ENCODE results near the gene AHNAK2. TPM values are rescaled to one million over a fixed set of nuclear protein-coding genes. Genes with fewer than 3 reads are reported as not detected.
"Not testable (repeated sequence)": the region's sequence is repeated elsewhere in the genome, so short reads cannot be mapped to it uniquely, and the experiment has no call there.

Gene AHNAK2
- total RNA-seq, 1 donor from 2014 or later: 24.5 TPM

DNA sequence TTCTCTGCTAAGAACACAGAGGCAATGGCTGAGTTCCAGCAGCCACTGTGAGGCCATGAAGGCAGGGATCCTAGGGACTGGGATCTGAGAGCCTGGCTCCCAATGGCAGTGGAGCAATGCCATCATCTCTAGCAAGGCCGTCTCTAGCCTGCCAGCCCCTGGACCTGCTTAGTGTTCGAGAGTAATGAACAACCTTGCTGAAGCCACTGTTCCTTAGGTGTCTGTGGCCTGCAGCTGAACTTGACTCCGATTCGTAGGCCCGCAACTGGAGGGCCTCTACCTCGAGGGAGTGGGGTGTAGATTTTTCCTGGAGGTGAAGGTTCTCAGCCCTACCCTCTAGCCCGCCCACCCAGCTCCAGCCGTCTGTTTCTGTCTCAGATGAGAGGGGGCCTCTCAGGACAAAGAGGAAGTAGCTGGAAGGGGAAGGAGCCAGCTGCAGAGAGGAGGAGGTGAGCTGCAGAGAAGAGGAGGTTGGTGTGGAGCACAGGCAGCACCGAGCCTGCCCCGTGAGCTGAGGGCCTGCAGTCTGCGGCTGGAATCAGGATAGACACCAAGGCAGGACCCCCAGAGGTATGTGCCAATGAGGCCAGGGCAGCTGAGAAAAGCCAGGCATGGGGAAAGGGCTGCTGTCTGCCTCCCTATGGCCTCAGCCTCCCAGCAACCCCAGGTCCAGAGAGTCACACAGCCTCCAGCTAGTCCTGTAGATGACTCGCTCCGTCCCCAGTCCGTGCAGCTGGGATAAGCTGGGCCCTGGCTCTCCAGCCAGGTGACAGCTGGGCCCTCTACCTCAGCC lies 53.6 kb downstream of the AHNAK2 start, which contains the start of gene PLD4:
Gene PLD4 (plus strand): TSS at position 459 of the 793 bp plus-strand sequence. CDS start 2,262 bp downstream, outside the sequence.
- no peak for DNase-seq

DNA sequence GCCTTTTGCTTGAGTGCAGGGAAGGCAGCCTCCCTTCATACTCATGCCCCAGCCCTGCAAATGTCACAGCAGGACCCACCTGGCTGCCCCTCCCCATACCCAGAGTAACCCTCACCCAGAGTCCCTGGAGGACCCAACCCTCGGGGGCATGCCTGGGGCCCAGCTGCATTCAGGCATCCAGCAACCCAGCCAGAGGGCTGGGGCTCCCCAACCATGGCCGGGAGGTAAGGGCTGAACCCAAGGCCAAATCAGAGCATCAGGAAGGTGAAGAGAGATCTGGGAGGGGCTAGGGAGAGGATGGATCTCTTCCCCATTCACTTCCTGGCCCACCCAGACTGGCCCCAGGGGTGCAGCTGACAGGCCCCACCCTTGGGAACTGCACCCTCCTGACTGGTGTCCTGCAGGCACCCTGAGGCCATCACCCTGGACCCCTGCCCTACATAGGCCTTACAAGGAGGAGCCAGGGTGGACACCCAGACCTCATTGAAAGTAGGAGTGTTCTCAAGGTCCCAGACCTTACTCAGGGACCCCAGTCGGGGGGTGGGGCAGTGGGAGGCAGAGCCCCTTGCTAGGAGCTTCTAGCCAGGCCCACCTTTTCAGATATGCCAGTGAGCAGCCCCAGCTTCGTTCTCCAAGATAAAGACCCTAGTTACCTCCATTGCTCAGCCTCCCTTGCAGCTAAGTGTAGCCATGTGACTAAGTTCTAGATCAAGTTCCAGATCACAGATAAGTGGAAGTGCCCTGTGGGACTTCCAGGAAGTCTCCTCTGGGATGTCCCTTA lies 54.3 kb downstream of the AHNAK2 start:
- no peak for DNase-seq

DNA sequence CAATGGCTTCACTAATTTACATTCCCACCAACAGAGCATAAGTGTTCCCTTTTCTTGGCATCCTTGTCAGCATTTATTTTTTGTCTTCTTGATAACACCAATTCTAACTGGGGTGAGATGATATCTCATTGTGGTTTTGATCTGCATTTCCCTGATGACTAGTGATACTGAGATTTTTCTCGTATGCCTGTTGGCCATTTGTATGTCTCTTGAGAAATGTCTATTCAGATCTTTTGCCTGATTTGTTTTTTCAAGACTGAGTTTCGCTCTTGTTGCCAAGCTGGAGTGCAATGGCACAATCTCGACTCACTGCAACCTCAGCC lies 58.2 kb downstream of the AHNAK2 start:
- DNase-seq: no peak

DNA sequence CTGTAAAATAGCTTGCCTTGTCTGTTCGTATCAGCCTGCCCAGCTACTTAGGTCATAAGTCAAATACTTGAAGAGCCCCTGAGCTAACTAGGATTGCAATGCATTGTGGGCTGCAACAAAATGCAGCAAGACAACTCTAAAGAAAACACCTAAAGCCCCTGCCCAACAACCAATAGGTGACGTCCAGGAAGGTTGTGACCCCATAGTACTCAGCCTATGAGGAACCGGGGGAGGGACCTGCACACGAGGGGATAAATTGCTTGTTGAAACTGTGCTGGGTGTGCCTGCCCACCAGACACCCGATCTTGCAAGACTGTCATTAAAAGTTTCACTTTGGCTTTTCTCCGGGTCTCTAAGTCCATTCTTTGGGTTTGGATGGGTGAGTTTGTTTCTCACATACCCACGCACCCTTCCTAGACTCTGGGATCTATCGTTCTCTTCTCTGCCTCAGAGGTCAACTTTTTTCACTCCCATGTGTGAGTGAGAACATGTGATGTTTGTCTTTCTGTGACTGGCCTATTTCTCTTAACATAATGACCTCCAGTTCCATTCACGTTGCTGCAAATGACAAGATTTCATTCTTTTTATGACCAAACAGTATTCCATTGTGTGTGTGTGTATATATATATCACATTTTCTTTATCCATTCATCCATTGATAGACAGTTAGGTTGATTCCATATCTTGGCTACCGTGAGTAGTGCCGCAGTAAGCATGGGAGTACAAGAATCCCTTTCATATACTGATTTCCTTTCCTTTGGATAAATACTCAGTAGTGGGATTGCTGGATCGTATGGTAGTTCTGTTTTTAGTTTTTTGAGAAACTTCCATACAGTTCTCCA lies 58.8 kb downstream of the AHNAK2 start:
- DNase-seq: not testable (repeated sequence)

DNA sequence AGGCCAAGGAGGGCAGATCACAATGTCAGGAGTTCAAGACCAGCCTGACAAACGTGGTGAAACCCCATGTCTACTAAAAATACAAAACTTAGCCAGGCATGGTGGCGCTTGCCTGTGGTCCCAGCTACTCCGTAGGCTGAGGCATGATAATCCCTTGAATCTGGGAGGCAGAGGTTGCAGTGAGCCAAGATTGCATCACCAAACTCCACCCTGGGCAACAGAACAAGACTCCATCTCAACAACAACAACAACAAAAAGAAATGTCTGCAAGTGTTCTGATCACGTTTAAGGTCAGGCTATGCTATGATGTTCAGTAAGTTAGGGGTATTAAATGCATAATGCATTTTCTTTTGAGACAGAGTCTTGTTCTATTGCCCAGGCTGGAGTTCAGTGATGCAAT lies 60.2 kb downstream of the AHNAK2 start:
- no peak for DNase-seq

DNA sequence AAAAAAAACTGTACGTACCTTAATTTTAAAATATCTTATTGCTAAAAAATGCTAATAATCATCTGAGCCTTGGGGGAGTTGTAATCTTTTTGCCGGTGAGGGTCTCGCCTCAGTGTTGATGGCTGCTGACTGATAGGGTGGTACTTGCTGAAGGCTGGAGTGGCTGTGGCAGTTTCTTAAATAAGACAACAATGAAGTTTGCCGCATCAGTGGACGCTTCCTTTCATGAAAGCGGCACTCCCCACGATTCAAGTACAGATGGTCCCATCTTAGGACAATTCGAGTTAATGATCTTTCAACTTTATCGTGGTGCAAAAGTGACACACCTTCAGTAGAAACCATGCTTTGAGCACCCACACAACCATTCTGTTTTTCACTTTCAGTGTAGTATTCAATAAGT lies 61.1 kb downstream of the AHNAK2 start:
- no peak for DNase-seq

DNA sequence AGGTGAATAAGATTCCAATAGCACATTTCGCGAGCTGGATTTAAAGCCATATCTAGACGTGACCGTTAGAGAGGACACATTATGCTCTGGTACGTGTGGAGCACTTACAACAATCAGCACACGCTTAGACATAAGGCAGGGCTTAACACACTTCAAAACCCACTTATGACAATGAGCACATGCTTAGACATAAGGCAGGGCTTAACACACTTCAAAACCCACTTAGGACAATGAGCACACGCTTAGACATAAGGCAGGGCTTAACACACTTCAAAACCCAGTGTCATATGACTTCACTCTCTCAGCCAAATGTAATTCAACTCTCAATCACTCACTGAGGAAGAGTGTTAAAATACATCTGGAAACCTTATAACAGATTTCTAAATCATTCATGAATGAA lies 64.7 kb downstream of the AHNAK2 start:
- DNase-seq: no peak

DNA sequence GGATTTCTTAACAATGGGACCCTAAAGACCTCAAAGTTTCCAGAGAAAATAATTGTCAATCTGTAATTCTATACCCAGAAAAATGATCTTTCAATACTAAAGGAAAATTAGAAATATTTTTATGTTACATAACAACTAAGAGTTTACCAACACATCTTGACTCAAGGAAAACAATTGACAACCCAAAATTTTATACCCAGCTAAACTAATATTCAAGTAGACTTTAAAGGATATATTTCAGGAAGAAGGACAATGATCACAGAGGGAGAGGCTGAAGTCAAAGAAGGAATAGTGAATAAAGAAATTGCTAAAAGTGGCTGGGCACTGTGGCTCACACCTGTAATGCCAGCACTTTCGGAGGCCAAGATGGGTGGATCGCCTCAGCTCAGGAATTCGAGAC lies 66.1 kb downstream of the AHNAK2 start:
- DNase-seq: no peak

DNA sequence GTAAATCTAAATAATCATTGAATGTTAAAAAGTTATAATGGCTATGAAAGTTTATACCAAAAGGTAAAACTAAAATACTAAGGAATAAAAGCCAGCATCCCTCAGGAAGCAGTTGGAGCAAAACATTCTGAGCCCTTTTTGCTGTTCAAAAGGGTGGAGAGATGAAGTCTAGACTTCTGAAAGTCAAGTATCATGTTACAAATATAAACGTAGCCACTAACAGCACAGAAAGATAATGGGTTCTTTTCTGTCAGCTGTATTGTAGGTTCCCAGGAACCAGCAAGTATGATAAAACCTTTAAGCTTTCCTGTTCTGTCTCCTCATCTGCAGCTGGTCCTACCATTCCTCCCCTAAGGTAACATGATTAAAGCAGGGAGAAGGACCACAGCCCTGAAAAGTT lies 69.9 kb downstream of the AHNAK2 start:
- DNase-seq: no peak

DNA sequence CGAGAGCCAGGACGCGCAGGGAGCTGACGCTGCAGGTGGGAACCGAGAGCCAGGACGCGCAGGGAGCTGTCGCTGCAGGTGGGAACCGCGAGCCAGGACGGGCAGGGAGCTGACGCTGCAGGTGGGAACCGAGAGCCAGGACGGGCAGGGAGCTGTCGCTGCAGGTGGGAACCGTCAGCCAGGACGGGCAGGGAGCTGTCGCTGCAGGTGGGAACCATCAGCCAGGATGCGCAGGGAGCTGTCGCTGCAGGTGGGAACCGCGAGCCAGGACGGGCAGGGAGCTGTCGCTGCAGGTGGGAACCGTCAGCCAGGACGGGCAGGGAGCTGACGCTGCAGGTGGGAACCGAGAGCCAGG lies 72.6 kb downstream of the AHNAK2 start:
- not testable (repeated sequence) for DNase-seq

DNA sequence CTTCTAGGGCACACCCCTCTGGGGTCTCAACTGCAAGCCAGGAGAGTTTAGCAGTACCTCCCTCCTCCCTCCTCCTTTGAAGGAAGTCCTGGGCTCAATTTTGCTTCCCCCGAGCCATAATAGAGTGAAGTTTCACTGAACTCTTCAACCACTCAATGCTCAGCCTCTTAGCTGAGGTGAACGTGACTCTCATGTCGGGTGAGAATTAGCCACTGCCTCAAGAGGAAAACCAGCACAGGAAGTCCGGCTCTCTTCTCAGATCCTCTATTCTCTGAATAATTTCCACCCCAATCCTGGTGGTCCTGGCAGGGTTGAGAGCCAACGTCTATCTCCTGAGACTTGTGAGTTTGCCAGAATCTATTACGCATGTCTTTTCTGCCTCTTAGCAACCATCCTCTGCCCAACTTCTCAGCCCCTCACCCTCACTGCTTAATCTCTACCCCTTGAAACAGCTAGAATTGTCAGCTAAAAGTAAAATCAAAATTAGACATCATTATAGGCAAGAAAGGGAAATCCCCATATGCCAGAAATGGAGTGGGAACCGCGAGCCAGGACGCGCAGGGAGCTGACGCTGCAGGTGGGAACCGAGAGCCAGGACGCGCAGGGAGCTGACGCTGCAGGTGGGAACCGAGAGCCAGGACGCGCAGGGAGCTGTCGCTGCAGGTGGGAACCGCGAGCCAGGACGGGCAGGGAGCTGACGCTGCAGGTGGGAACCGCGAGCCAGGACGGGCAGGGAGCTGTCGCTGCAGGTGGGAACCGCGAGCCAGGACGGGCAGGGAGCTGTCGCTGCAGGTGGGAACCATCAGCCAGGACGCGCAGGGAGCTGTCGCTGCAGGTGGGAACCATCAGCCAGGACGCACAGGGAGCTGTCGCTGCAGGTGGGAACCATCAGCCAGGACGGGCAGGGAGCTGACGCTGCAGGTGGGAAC lies 73.3 kb downstream of the AHNAK2 start:
- DNase-seq: not testable (repeated sequence)

DNA sequence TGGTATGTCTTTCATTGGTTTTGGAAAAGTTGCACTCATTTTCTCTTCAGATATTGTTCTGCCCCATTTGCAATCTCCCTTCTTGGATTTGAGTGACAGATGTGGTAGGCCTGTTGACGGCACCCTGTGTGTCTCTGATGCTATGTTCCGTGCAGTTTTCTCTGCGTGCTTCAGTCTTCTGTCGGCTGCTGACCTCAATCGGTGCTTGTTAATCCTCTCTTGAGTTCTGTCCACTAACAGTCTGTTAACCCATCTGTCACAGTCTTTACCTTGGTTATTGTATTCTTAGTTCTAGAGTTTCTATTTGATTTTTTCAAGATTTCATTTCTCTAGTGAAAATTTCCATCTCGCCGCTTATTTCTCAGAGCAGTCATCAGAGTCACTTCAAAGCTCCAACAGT lies 74.2 kb downstream of the AHNAK2 start:
- no peak for DNase-seq

DNA sequence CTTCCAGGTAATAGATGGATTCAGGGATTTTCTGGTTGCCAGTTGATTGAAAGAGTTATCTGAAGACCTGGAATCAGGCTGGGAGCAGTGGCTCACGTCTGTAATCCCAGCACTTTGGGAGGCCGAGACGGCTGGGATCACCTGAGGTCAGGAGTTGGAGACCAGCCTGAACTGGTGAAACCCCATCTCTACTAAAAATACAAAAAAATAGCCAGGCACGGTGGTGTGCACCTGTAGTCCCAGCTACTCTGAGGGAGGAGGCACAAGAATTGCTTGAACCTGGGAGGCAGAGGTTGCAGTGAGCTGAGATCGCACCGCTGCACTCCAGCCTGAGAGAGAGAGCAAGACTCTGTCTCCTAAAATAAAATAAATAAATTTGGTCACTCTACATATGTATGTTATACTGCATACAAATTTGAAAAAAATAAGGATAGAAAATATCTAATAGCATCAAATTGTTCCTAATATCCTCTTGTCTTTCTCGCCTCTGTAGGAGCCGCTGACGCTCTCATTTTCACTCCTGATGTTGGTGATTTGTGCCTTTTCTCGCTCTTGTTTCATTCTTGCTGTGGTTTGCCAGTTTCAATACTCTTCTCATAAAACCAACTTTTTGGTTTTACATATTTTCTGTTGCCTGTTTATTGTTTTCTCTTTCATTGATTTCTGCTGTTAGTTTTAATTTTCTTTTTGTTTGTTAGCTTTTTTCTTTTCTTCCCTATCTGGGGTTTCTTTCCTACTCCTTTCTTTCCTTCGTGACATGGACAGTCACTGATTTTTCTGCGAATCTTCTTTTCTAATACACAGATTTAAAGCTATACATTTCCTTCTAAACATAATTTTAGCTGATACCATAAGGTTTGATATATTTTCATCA lies 77.3 kb downstream of the AHNAK2 start:
- no peak for DNase-seq

DNA sequence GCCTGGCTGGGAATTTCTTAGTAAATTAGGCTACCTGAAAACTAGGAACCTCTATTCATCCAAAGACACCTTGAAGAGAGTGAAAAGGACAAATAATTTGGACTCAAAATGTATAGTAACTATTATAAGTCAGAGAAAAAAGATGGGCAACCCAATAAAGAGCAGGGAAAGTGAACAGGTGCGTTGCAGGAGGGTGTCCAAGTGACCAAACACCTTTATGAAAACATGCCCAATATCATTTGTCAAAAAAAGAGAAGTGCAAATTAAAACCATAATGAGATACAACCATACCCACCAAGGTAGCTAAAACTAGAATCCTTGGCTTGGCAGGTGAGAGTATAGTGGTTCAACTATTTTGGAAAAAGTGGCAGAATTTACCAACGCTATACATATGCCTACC lies 78.4 kb downstream of the AHNAK2 start:
- no peak for DNase-seq

DNA sequence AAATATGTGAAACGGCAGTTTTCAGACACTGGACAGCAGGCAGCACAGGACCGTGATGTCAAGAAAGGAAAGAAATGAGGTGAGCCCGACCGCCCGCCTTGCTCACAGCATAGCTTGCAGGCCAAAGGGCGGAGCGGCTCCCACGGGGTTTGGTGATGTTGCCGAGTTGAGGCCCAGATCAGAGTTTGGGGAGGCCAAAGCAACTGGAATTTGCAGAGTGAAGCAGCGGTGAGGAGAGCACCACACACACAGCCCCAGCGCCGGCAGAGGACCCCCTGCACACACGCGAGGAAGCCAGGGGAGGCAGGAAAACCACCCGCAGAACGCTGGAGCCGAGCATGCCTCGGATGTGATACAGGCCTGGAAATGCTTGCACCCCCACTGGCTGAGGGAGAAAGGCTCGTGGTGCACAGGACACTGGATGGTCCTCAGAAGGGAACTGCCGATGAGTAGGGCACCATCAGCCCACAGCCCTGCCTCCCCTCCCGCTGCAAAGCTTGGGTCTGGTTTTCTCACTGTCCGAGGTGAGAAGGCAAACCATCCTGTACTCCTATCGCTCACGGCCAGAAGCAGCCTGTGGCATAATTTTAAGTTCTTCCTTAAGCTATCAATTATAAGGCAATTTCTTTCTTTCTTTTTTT lies 79.2 kb downstream of the AHNAK2 start:
- no peak for DNase-seq

DNA sequence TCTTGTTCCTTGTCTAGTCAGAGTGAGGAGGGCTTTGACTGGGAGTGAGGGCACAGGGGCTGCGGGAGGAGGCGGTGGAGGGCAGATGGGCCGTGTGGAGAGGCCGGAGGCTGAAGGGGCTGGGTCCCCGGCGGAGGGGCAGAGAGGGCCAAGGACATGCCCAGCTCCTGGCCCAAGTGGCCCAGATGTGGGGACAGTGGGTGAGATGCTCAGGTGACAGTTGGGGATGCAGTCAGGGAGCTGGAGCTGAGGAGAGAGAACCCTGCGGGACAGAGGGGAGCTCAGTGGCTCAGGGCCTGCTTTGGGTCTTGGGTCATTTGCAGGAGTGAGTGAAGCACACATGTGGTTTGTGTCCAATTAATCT lies 80.0 kb downstream of the AHNAK2 start:
- DNase-seq: no peak

DNA sequence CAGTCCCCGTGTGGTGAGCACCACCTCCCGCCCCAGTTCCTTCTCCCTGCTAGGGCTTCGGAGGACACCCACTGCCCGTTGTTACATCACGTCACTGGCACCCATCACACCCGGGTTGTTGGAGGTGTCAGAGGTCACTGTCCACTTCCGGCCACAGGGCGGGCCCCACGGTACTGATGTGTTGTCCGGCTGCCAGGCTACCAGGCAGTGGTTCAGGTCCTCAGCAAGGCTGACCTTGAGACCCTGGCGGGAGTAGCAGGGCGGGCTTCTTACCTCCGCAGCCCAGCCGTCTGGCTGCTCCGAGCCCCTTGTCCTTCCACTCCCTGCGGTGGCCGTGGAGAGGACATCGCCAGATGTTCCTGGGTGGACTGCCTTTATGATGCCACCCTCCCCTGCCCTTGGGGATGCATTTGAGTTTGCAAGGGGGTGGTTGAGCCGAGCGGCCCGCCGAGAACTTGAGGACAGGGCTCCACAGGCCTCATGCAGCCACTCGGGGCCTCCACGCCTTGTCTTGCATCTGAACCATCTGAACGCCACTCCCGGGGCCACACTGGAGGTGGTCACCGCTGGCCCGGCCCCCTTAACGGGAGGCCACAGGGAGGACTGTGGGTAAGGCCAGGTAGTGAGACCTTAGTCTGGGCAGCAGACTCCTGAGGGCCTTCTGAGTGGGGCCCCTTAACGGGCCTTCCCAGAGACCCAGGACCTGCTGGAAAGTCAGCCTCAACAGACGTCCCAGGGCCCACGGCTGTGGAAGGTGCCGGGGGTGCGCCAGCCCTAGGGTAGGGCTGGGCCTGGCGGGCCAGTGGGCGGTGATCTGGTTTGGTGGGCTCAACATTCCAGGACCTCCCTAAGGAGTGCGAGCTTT lies 80.6 kb downstream of the AHNAK2 start:
- DNase-seq: no peak

DNA sequence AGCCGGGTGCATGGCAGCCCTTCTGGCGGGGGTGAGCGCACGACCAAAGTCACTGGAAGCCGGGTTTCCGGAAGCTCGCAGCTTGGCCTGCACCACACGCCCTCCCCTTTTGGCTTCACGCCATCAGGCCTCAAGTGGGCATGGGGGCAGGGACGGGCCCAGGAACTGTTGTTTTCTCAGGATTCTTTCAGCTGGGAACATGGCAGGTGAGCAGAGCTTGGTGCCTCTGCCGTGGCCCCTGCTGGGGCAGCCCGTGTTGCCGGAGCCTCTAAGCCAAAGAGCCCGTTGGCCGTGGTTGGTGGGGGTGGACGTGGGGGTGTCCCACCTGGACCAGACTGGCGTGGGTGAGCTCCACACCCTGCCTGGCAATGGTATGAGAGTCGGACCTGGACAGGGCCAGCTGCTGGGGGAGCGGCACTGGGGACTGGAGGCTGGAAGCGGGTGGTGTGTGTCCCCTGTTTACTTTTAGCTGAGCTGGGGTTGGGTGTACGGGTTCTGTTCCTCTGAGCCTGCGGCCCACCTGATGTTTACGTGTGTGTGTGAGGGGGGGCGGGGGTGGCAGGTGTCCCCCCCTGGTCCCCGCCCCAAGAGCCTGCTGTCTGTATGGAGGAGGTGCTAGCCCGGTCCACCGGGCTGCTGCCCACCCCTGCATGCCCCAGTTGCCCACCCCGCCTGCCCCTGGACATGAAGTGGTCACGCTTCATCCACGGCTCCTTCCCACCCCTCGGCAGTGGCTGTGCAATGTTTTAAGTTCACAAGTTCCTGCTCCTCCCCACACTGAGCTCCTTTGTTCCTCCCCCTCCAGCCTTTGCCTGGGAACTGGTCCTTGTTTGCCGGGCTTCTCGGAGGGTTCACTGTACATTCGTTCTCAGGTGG lies 82.2 kb downstream of the AHNAK2 start:
- no peak for DNase-seq

All from dermis blood vessel endothelial cell (primary cell).